ENCODE results near the gene TMEM120B.

- TF ChIP-seq EZH2phosphoT487 (IDR thresholded peaks at IDR 0.05; ENCODE audit: insufficient read depth, low read depth) (no peak), EZH2 (IDR thresholded peaks at IDR 0.05; ENCODE audit: insufficient read depth, poor library complexity, severe bottlenecking) (no peak)
Observed at GRCh38 chr12:121789800-121790728, 77.5 kb downstream of the TMEM120B start.
